H1 (cell line): ENCODE data around the gene TFE3.

Experiments
- CHD1 ChIP-seq: IDR thresholded peaks from 2 replicates; pipeline ENCODE4 v1.6.1; 2012; ENCODE audit warnings: low read depth, low read length, improper control_type of control experiment
- CHD7 ChIP-seq: fragments of 300-600 bp; sonication (generic); IDR thresholded peaks from 2 replicates; pipeline ENCODE4 v1.7.1; 2012; ENCODE audit warnings: low read length, moderate library complexity, mild to moderate bottlenecking, inconsistent platforms; ENCODE audit not compliant: insufficient replicate concordance
- CTCF ChIP-seq, 3 experiments: IDR thresholded peaks; 1 replicate in 2 of 3; 2 replicates in 1 of 3; pipeline versions ENCODE4 v1.5.1 to v1.6.1; 2011; ENCODE audit warnings: low read length in 3 of 3, mild to moderate bottlenecking in 3 of 3, inconsistent platforms in 2 of 3, low read depth in 1 of 3, moderate library complexity in 1 of 3; ENCODE audit not compliant: insufficient read depth in 1 of 3; ENCODE audit errors: control extremely low read depth in 1 of 3
- KDM4A ChIP-seq: IDR thresholded peaks from one replicate; pipeline ENCODE4 v1.7.1; 2012; ENCODE audit warnings: low read depth, mild to moderate bottlenecking, moderate library complexity, low read length, inconsistent platforms; ENCODE audit not compliant: severe bottlenecking
- POLR2AphosphoS5 ChIP-seq: IDR thresholded peaks from 2 replicates; pipeline ENCODE4 v1.6.1; 2011; ENCODE audit warnings: low read depth, low read length
- SRF ChIP-seq: IDR thresholded peaks from 2 replicates; pipeline ENCODE4 v1.6.1; 2011; ENCODE audit warnings: mild to moderate bottlenecking, low read depth, low read length, moderate library complexity
- TCF12 ChIP-seq: IDR thresholded peaks from 2 replicates; pipeline ENCODE4 v1.6.1; 2011; ENCODE audit warnings: low read depth, mild to moderate bottlenecking, low read length
- TEAD4 ChIP-seq: IDR thresholded peaks from 2 replicates; pipeline ENCODE4 v1.6.1; 2012; ENCODE audit warnings: low read depth, low read length, inconsistent platforms, mixed read lengths
- USF2 ChIP-seq: IDR thresholded peaks from 2 replicates; pipeline ENCODE4 v1.6.1; 2011; ENCODE audit warnings: low read length, improper control_type of control experiment
- YY1 ChIP-seq: IDR thresholded peaks from 2 replicates; pipeline ENCODE4 v1.6.1; 2011; ENCODE audit warnings: low read depth, mild to moderate bottlenecking, low read length

DNA sequence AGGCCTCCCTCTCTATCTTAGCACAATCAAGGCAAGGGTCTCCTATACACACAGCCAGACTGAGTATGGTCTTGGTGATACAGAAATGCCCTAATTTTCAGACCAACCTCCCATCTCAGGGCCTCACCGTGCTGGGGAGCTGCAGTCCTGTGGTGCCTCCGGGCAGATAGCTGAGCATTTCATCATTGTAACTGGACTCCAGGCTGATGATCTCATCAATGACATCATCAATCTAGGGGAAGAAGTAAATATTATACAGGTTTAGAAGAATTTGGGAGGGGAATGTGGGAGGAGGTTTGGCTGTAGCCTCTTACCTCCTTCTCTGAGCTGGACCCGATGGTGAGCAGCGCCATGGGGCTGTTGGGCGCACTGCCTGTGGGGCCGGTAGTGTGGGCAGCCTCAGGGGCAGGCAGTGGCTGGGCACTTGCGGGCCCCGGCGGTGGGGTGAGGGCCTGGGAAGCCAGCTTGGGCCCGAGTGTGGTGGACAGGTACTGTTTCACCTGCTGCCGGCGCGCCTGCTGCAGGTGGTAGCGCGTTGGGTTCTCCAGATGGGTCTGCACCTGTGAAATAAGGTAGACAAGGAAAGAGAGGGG is 5.2 kb downstream of the TFE3 start:
- no peak for TF ChIP-seq YY1
- no peak for TF ChIP-seq CTCF (IDR thresholded peaks at IDR 0.05; ENCODE audit: control extremely low read depth in 1 of 3, insufficient read depth in 1 of 3, low read depth in 1 of 3, low read length in 3 of 3)
- no peak for TF ChIP-seq CHD7
- TF ChIP-seq TEAD4, result no peak
- no peak for TF ChIP-seq KDM4A
- TF ChIP-seq TCF12, result no peak
- no peak for TF ChIP-seq POLR2AphosphoS5
- no peak for TF ChIP-seq CHD1
- no peak for TF ChIP-seq SRF
- TF ChIP-seq USF2, result no peak
